Testis (tissue), 3 donors: ENCODE results near the gene DOK3. TPM values are rescaled to one million over a fixed set of nuclear protein-coding genes. Genes with fewer than 3 reads are reported as not detected.

Experiments
- DNase-seq: peaks from one replicate; pipeline ENCODE4 v3.0.0-alpha.2; 2019
- H3K27ac ChIP-seq, 2 donors: fragments of 200-600 bp; sonication (generic); one replicate each; pipeline ENCODE4 v1.5.1; 2019
- H3K27me3 ChIP-seq: fragments of 200-600 bp; sonication (generic); one replicate; pipeline ENCODE4 v1.5.1; 2019
- H3K36me3 ChIP-seq: fragments of 200-600 bp; sonication (generic); one replicate; pipeline ENCODE4 v1.5.1; 2017; ENCODE audit warnings: low read depth; ENCODE audit errors: missing control alignments
- H3K4me1 ChIP-seq: fragments of 200-600 bp; sonication (generic); one replicate; pipeline ENCODE4 v1.5.1; 2019
- H3K4me3 ChIP-seq, 2 donors: fragments of 200-600 bp; sonication (generic); one replicate each; pipeline ENCODE4 v1.5.1; 2017 to 2019
- H3K9me3 ChIP-seq: fragments of 200-600 bp; sonication (generic); one replicate; pipeline ENCODE4 v1.5.1; 2017
- CTCF ChIP-seq, 3 experiments: fragments of 450-650 bp in 2 of 3; fragments of 200-600 bp in 1 of 3; sonication (generic) in 1 of 3; IDR thresholded peaks; one replicate each; pipeline ENCODE4 v1.5.1; 2016 to 2019; ENCODE audit warnings: antibody characterized with exemption in 3 of 3, mild to moderate bottlenecking in 2 of 3, moderate library complexity in 1 of 3
- POLR2A ChIP-seq: fragments of 450-650 bp; IDR thresholded peaks from one replicate; pipeline ENCODE4 v1.6.1; 2017; ENCODE audit warnings: antibody characterized with exemption, mild to moderate bottlenecking, moderate library complexity
- WGBS, 2 donors: methylation state at CpG; one replicate each; pipeline ENCODE4 v1.1.5; 2018; 5-methylcytosine and 5-hydroxymethylcytosine counted together
- intact Hi-C: fragments of 100-400 bp; cut with DNase I; formaldehyde crosslinking; loops from one replicate; pipeline ENCODE4 v1.15.1; 2023; ENCODE audit warnings: low total_unique reads
- polyA plus RNA-seq: library from polyadenylated mRNA; stranded (reverse); fragments of 350-450 nt; fragmentation: Illumina TruSeq; extraction: RNeasy Lipid Tissue Mini Kit (QIAGEN cat#74804); gene quantifications from one replicate; pipeline ENCODE4 v1.2.3, GENCODE V29; 2014; ENCODE audit warnings: low read depth, low replicate concordance; ENCODE audit not compliant: insufficient read depth
- total RNA-seq, 2 donors: library from RNA; depleted of rRNA; stranded (reverse); fragments of >200 nt; gene quantifications; one replicate each; pipeline ENCODE4 v1.2.3, GENCODE V29; 2016

DOK3 gene
- total and polyA plus RNA-seq, 3 donors from 2014 or later: 10.4 to 18.7 (median 10.7) TPM

GRCh38 chr5:177550122-177550521, 40.5 kb upstream of the DOK3 start:
- no peak overlapping the region for H3K4me3 ChIP-seq
- H3K27me3 ChIP-seq: no peaks in the 10 kb centered on the region
- H3K27ac ChIP-seq: no peak overlapping the region
- intact Hi-C loops: no loop called here
- no peak for DNase-seq
- H3K36me3 ChIP-seq: no peaks in the 10 kb centered on the region
- no peaks in the 10 kb centered on the region for H3K9me3 ChIP-seq
- TF ChIP-seq CTCF (IDR thresholded peaks at IDR 0.05) (no peak), POLR2A (no peak)
- 54 to 75% methylated on average over 1 of the region's 1 CpG for WGBS, 2 donors
- H3K4me1 ChIP-seq: peaks cover 10% of the 10 kb centered on the region

GRCh38 chr5:177548495-177548894, 38.9 kb upstream of the DOK3 start:
- H3K4me1 ChIP-seq: peaks cover 6% of the 10 kb centered on the region
- TF ChIP-seq CTCF (IDR thresholded peaks at IDR 0.05) (no peak), POLR2A (no peak)
- no peak overlapping the region for H3K4me3 ChIP-seq
- H3K36me3 ChIP-seq: no peaks in the 10 kb centered on the region
- H3K9me3 ChIP-seq: no peaks in the 10 kb centered on the region
- WGBS, 2 donors: 59 to 82% methylated on average over 1 of the region's 1 CpG
- intact Hi-C loops: no loop called here
- DNase-seq: no peak
- no peaks in the 10 kb centered on the region for H3K27me3 ChIP-seq
- no peak overlapping the region for H3K27ac ChIP-seq

GRCh38 chr5:177547736-177548135, 38.1 kb upstream of the DOK3 start:
- Histone ChIP-seq H3K4me1 (peaks cover 1% of the 10 kb centered on the region), H3K9me3 (no peaks in the 10 kb centered on the region), H3K36me3 (no peaks in the 10 kb centered on the region), H3K4me3 (no peak overlapping the region), H3K27ac (no peak overlapping the region), H3K27me3 (no peaks in the 10 kb centered on the region)
- DNase-seq: no peak
- whole genome bisulfite sequencing, 2 donors: 77% methylated on average over 3 of the region's 3 CpGs
- TF ChIP-seq CTCF (IDR thresholded peaks at IDR 0.05) (no peak), POLR2A (no peak)
- intact Hi-C loops: no loop called here

- Histone ChIP-seq H3K27me3 (no peaks in the 10 kb centered on the region), H3K9me3 (no peaks in the 10 kb centered on the region), H3K4me3 (no peak overlapping the region), H3K27ac (peak overlapping the region in 1 of 2 donors; percentile 16), H3K4me1 (no peaks in the 10 kb centered on the region), H3K36me3 (no peaks in the 10 kb centered on the region)
- DNase-seq: no peak
- TF ChIP-seq POLR2A (no peak), CTCF (IDR thresholded peaks at IDR 0.05) (no peak)
- WGBS, 2 donors: 50 to 86% methylated on average over 1 of the region's 1 CpG
- intact Hi-C loops: no loop called here
Observed at GRCh38 chr5:177546258-177546741, 36.7 kb upstream of the DOK3 start.

- H3K4me3 ChIP-seq: no peak overlapping the region
- 70 to 77% methylated on average over 4 of the region's 4 CpGs for WGBS, 2 donors
- peak; percentile 69 for DNase-seq
- no peaks in the 10 kb centered on the region for H3K9me3 ChIP-seq
- intact Hi-C loops: no loop called here
- H3K27me3 ChIP-seq: no peaks in the 10 kb centered on the region
- no peak for TF ChIP-seq POLR2A
- no peak for TF ChIP-seq CTCF (IDR thresholded peaks at IDR 0.05)
- peak overlapping the region in 1 of 2 donors; percentile 16 for H3K27ac ChIP-seq
- H3K4me1 ChIP-seq: no peaks in the 10 kb centered on the region
- H3K36me3 ChIP-seq: no peaks in the 10 kb centered on the region
Observed at GRCh38 chr5:177545487-177546257, 36.0 kb upstream of the DOK3 start.
